Superior temporal gyrus (tissue), 1 donor: Measurements from ENCODE around the gene CIT.

Source experiments
- DNase-seq: peaks from one replicate; pipeline ENCODE4 v3.0.0-alpha.2; 2016; ENCODE audit errors: extremely low spot score

CIT gene

GRCh38 chr12:119645535-119646059 lies 231.5 kb downstream of the CIT start:
- no peak for DNase-seq

DNA sequence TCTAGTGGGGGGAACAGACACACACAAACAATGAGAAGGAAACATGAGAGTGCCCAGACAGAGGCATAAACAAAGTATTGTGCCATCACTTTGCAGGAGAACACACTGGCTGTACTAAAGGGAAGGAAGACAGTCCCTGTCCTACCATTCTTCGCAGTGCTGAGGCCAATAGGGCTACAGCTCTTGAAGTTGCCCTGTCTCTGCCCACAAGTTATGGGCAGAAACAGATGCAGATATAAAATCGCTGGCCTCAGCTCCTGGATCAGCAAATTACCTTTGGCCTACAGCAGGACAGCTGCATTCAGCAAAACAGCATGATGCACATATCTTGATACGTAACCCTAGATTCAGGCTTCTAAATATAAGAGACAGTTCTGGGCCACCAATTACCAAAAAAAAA lies 232.2 kb downstream of the CIT start:
- no peak for DNase-seq

DNA sequence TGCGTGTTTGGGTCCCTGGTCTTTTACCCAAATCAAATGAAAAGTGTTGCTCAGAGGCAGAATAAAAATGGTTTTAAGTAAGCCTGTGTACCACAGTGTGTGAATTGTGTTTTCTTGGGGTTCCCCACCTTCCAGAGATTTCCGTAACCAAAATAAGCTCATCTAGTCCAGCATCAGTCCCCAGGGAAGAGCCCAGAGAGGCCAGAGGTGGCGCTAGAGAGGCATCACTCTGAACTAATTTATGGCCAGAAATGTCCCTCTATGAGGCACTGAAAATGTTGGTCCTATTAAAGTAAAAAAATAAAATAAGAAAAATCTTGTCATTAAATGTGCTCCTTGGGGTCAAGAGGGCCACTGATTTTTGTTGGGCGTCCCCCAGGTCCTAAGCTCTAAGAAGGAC lies 234.1 kb downstream of the CIT start:
- no peak for DNase-seq
